Karpas-422 (cell line): ENCODE results near the gene PTGDS. TPM values are rescaled to one million over a fixed set of nuclear protein-coding genes. Genes with fewer than 3 reads are reported as not detected.
A peak's percentile ranks its signal among the peaks of the same experiment; 100 is the strongest.

Experiments used
- DNase-seq: peaks from one replicate; pipeline ENCODE4 v3.0.0-alpha.2; 2015
- H2AFZ ChIP-seq: fragments of 200-600 bp; sonication (generic); 2 replicates; pipeline ENCODE4 v1.6.1; 2014; ENCODE audit warnings: antibody characterized with exemption, low read length, mixed read lengths
- H3K27ac ChIP-seq: fragments of 200-600 bp; sonication (generic); 2 replicates; pipeline ENCODE4 v1.5.1; 2014; ENCODE audit warnings: mild to moderate bottlenecking, low read length, moderate library complexity
- H3K27me3 ChIP-seq: fragments of 200-600 bp; sonication (generic); 2 replicates; pipeline ENCODE4 v1.6.1; 2014; ENCODE audit warnings: low read length, mixed read lengths
- H3K36me3 ChIP-seq: fragments of 200-600 bp; sonication (generic); 2 replicates; pipeline ENCODE4 v1.6.1; 2014; ENCODE audit warnings: low read length, mixed read lengths; ENCODE audit not compliant: insufficient read depth
- H3K4me1 ChIP-seq: fragments of 200-600 bp; sonication (generic); 2 replicates; pipeline ENCODE4 v1.6.1; 2014; ENCODE audit warnings: mild to moderate bottlenecking, low read length, mixed read lengths
- H3K4me2 ChIP-seq: fragments of 200-600 bp; sonication (generic); 2 replicates; pipeline ENCODE4 v1.6.1; 2014; ENCODE audit warnings: low read length, low read depth, mild to moderate bottlenecking; ENCODE audit not compliant: poor library complexity, severe bottlenecking
- H3K4me3 ChIP-seq: fragments of 200-600 bp; sonication (generic); 2 replicates; pipeline ENCODE4 v1.5.1; 2014; ENCODE audit warnings: mild to moderate bottlenecking, antibody characterized with exemption, low read length, mixed read lengths
- H3K79me2 ChIP-seq: fragments of 200-600 bp; sonication (generic); 2 replicates; pipeline ENCODE4 v1.6.1; 2014; ENCODE audit warnings: mild to moderate bottlenecking, low read length, mixed read lengths
- H3K9ac ChIP-seq: fragments of 200-600 bp; sonication (generic); 2 replicates; pipeline ENCODE4 v1.6.0; 2014; ENCODE audit warnings: low read length
- H3K9me2 ChIP-seq: fragments of 200-600 bp; sonication (generic), shearing (Covaris generic); replicated peaks from 2 replicates; pipeline ENCODE4 v1.6.0; 2014; ENCODE audit warnings: mild to moderate bottlenecking, low read length, moderate library complexity; ENCODE audit not compliant: insufficient read depth
- H3K9me3 ChIP-seq: fragments of 300-700, 200-600 bp; sonication (generic); 2 replicates; pipeline ENCODE4 v1.6.1; 2014; ENCODE audit warnings: low read length, mixed read lengths
- H4K20me1 ChIP-seq: fragments of 200-600 bp; sonication (generic); 2 replicates; pipeline ENCODE4 v1.6.1; 2014; ENCODE audit warnings: mild to moderate bottlenecking, antibody characterized with exemption, low read length, low read depth; ENCODE audit not compliant: insufficient read depth
- total RNA-seq: library from RNA; depleted of rRNA; stranded (reverse); fragments of >200 nt; shearing (Covaris generic); gene quantifications from 2 replicates; pipeline ENCODE4 v1.2.3, GENCODE V29; 2014; ENCODE audit warnings: low replicate concordance

Gene PTGDS
- total RNA-seq, 1 experiment from 2014 or later: not detected

DNA sequence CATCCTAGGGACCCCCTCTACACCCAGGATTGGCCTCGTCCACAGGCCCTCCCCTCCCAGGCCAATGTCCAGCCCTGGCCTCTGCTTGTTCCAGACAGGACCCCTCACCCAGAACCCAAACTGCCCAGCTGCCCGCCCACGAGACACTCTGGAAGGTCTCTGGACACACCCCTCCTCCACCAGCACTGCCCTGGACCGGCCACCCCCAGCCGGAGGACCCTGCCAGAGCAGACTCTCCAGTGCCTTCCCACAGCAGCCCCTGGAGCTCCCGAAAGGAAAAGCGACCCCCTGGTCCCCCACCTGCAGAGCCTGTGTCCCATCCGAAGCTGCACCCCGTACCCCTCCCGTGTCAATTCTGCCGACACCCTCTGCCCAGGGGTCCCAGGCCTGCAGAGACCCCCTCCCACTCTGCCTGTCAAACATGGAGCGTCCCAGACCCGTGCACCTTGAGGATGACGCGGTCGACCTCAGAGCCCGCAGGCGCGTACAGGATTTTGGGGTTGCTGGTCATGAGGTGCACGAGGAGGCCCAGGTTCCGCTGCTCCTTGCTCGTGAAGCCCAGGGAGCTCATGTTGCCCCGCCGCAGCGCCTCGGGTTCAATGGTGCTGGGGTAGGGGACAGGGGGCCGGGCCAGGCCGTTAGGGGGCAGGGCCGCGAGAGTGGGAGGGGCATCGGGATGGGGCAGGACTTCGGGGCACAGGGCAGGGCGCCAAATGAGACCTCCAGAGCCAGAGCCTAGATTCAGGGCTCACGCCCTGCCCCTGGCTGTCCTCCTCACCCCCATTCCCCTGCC lies 42.8 kb downstream of the PTGDS start:
- peaks cover 1% of the 10 kb centered on the region for H3K4me1 ChIP-seq
- H3K9me2 ChIP-seq: no peaks in the 10 kb centered on the region
- no peak for DNase-seq
- no peak overlapping the region for H3K4me3 ChIP-seq
- no peaks in the 10 kb centered on the region for H3K79me2 ChIP-seq
- no peak overlapping the region for H3K9ac ChIP-seq
- H3K36me3 ChIP-seq: no peaks in the 10 kb centered on the region
- no peaks in the 10 kb centered on the region for H4K20me1 ChIP-seq
- H3K27ac ChIP-seq: no peak overlapping the region
- no peaks in the 10 kb centered on the region for H3K9me3 ChIP-seq
- no peak overlapping the region for H2AFZ ChIP-seq
- no peak overlapping the region for H3K4me2 ChIP-seq
- H3K27me3 ChIP-seq: no peaks in the 10 kb centered on the region

DNA sequence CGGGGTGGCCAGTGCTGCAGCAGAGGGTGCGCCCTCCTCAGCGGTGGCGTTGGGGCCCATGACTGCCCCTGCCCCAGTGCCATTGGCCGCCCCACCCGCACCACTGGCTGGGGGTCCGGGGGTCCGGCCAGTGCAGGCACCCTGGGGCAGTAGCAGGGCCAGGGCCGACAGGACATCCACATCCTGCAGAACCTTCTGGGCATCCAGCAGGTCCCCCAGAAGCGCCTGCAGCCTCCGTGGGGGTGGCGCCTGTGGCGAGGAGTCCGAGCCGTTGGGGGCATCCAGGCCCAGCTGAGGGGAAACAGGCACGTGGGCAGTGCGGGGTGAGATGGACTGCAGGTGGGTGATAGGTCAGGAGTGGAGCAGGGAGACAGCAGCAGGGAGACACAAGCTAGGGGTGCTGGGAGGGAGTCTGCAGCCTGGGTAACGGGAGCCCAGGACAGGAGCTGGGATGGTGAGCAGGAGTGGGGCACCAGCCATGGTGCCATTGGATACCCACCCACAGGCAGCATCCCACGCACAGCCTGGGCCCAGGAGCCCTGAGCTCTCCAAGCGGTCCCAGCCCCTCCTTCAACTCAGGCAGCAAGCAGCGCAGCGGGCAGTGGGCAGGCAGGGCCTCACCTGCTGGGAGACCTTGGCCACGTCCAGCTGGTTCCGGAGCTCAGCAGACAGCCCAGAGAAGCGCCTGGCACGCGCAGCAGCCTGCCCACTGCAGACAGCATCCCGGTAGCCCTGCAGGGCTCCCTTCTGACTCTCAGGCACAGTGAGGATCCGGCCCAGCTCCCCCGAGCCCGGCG lies 43.7 kb downstream of the PTGDS start:
- Histone ChIP-seq H4K20me1 (no peaks in the 10 kb centered on the region), H3K4me3 (no peak overlapping the region), H3K4me1 (peaks cover 10% of the 10 kb centered on the region), H3K9me3 (no peaks in the 10 kb centered on the region), H3K4me2 (no peak overlapping the region), H3K9ac (no peak overlapping the region), H3K27ac (no peak overlapping the region), H3K27me3 (no peaks in the 10 kb centered on the region), H3K9me2 (no peaks in the 10 kb centered on the region), H2AFZ (no peak overlapping the region), H3K79me2 (no peaks in the 10 kb centered on the region), H3K36me3 (no peaks in the 10 kb centered on the region)
- no peak for DNase-seq

DNA sequence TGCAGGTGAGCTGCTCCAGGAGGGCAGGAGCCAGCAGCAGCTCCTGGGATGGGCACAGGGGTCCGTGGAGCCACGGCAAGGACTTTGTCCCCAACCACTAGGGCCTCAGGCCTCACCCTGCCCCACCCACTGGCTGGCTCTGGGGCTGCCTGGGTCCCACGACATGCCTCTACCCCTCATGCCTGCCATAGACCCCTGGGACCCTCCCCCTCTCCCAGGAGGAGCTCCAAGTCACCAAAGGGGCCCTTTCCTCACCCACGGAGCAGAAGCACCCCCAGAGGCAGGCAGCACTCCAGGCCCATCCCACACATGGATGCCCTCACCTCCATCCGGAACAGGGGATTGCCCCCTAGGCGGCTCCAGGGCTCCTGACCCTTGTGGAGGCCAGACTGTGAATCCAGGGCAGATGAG lies 44.3 kb downstream of the PTGDS start:
- Histone ChIP-seq H3K9ac (no peak overlapping the region), H3K27me3 (no peaks in the 10 kb centered on the region), H2AFZ (no peak overlapping the region), H3K9me2 (no peaks in the 10 kb centered on the region), H3K9me3 (no peaks in the 10 kb centered on the region), H3K79me2 (no peaks in the 10 kb centered on the region), H3K27ac (no peak overlapping the region), H4K20me1 (no peaks in the 10 kb centered on the region), H3K4me3 (no peak overlapping the region), H3K4me1 (peaks cover 14% of the 10 kb centered on the region), H3K36me3 (no peaks in the 10 kb centered on the region), H3K4me2 (no peak overlapping the region)
- DNase-seq: no peak

DNA sequence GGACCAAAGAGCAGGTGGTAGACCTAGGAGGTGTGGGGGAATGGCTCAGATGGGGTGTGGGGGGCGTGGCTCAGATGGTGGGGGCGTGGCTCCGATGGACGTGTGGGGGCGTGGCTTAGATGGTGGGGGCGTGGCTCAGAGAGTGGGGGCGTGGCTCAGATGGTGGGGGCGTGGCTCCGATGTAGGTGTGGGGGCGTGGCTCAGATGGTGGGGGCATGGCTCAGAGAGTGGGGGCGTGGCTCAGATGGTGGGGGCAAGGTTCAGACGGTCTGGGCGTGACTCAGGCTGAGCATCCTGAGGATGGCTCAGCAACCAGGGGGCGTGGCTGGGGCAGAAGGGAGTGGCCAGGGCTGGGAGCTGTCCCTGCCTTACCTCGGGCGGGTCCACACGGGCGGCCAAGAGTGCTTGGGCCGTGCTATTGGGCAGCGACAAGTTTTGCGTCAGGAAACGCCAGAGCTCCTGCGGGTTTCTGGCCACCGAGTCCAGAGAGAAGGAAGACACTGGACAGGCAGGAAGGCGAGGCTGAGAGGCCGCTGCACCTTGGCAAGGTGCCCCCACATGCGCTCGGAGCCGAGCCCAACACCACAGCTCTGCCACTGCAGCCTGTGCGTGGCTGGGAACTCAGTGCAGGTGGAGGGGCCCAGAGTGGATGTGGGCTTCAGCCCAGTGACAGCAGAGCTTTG lies 44.8 kb downstream of the PTGDS start:
- Histone ChIP-seq H4K20me1 (no peaks in the 10 kb centered on the region; the same call in 1 of the 2 replicates), H3K27me3 (no peaks in the 10 kb centered on the region), H3K9me2 (no peaks in the 10 kb centered on the region), H3K9me3 (no peaks in the 10 kb centered on the region), H3K36me3 (no peaks in the 10 kb centered on the region), H2AFZ (no peak overlapping the region), H3K9ac (no peak overlapping the region), H3K79me2 (no peaks in the 10 kb centered on the region), H3K4me1 (peaks cover 14% of the 10 kb centered on the region), H3K4me2 (no peak overlapping the region), H3K27ac (no peak overlapping the region), H3K4me3 (no peak overlapping the region)
- peak; percentile 96 for DNase-seq

DNA sequence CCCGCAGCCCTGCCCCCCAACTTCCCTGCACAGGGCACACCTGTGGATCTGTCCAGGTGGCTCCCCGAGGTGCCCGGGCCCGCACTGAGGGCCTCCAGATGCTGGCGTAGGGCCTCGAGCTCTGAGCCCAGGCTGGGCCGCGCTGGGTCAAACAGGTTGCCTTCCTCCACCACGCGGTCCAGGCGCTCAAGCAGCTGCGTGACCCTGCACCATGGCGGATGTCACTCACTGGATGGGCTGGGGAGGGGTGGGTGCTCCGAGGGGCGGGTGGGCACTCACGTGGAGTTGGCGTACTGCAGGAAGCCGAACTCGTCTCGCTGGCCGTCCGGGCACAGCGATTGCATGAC lies 45.3 kb downstream of the PTGDS start:
- Histone ChIP-seq H3K9me3 (no peaks in the 10 kb centered on the region), H3K27me3 (no peaks in the 10 kb centered on the region), H4K20me1 (no peaks in the 10 kb centered on the region; the same call in 1 of the 2 replicates), H3K36me3 (no peaks in the 10 kb centered on the region), H3K9me2 (no peaks in the 10 kb centered on the region), H3K27ac (no peak overlapping the region), H3K79me2 (no peaks in the 10 kb centered on the region), H3K4me2 (no peak overlapping the region), H2AFZ (no peak overlapping the region), H3K4me3 (no peak overlapping the region), H3K4me1 (peaks cover 18% of the 10 kb centered on the region), H3K9ac (no peak overlapping the region)
- DNase-seq: no peak

DNA sequence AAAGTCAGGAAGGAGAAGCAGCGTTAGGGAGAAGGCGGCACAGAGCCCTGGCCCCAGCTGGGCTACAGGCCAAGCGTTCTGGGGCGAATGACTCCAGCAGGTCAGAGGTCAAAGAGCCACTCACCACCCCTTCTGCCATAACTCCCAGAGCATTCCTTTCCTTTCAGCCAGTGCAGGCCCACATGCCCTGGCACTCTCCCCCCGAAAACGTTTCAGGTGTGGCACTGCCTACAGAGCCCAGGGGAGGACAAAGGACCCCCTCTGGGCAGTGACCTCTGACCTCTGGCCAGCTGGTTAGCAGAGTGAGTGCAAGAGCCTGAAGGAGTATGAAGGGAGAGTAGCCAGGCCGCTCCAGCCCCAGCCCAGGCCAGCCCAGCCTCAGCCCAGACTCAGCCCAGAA lies 45.9 kb downstream of the PTGDS start:
- no peaks in the 10 kb centered on the region for H3K27me3 ChIP-seq
- H3K4me3 ChIP-seq: no peak overlapping the region
- H3K9ac ChIP-seq: no peak overlapping the region
- no peak overlapping the region for H2AFZ ChIP-seq
- DNase-seq: no peak
- H3K79me2 ChIP-seq: no peaks in the 10 kb centered on the region
- H4K20me1 ChIP-seq: no peaks in the 10 kb centered on the region; the same call in 1 of the 2 replicates
- no peaks in the 10 kb centered on the region for H3K36me3 ChIP-seq
- H3K9me3 ChIP-seq: no peaks in the 10 kb centered on the region
- peaks cover 19% of the 10 kb centered on the region for H3K4me1 ChIP-seq
- H3K4me2 ChIP-seq: no peak overlapping the region
- H3K27ac ChIP-seq: no peak overlapping the region
- no peaks in the 10 kb centered on the region for H3K9me2 ChIP-seq

DNA sequence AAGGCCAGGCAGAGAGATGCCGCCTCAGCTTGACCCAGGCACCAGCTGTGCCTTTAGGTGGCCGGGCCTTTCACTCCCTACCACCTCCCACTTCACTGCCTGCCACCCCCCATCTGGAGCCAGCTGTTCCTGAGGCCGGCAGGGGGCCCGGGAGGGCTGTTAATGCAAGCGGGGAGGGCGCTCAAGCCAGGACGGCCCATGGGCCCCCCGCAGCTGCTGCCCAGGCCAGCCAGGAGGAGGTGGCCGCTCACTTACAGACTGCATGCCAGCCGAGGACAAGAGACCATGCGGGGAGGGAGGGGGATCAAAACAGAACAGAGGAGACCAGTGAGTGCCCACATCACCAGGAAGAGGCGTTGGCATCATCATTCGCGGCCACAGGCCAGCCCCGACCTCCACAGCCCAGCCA lies 46.3 kb downstream of the PTGDS start:
- no peaks in the 10 kb centered on the region for H3K9me2 ChIP-seq
- no peak for DNase-seq
- H3K9ac ChIP-seq: no peak overlapping the region
- no peaks in the 10 kb centered on the region for H3K9me3 ChIP-seq
- no peak overlapping the region for H2AFZ ChIP-seq
- H3K79me2 ChIP-seq: no peaks in the 10 kb centered on the region
- no peak overlapping the region for H3K27ac ChIP-seq
- no peak overlapping the region for H3K4me2 ChIP-seq
- H3K36me3 ChIP-seq: no peaks in the 10 kb centered on the region
- no peaks in the 10 kb centered on the region for H3K27me3 ChIP-seq
- no peaks in the 10 kb centered on the region; the same call in 1 of the 2 replicates for H4K20me1 ChIP-seq
- no peak overlapping the region for H3K4me3 ChIP-seq
- peaks cover 22% of the 10 kb centered on the region for H3K4me1 ChIP-seq

DNA sequence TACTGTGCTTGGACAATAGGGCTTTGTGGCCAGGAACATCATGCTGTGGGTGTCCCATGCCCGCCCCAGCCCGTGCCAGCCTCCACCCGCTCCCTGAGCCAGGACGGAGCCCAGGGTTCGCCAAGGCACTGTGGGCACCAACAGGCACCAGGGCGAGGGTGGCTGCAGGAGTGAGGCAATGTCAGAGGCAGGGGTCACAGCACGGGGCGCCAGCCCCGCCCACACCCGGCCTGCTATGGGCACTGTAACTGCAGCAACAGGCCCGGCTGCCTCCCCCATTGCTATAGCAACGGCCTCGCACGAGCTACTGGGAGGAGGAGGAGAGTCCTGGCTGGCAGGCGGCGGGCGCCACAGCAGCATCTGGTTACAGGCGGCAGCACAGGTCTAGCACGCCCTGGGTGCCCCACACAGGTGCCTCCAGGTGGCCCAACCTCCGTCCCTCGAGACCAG lies 48.2 kb downstream of the PTGDS start:
- H3K79me2 ChIP-seq: no peaks in the 10 kb centered on the region
- H3K27ac ChIP-seq: no peak overlapping the region
- peak overlapping the region; percentile 27 for H3K4me2 ChIP-seq
- H4K20me1 ChIP-seq: no peaks in the 10 kb centered on the region; the same call in 1 of the 2 replicates
- no peaks in the 10 kb centered on the region for H3K36me3 ChIP-seq
- H3K9me2 ChIP-seq: no peaks in the 10 kb centered on the region
- no peaks in the 10 kb centered on the region for H3K27me3 ChIP-seq
- no peak overlapping the region for H3K4me3 ChIP-seq
- peak; percentile 89 for DNase-seq
- H2AFZ ChIP-seq: no peak overlapping the region
- no peak overlapping the region for H3K9ac ChIP-seq
- H3K4me1 ChIP-seq: peaks cover 23% of the 10 kb centered on the region
- H3K9me3 ChIP-seq: no peaks in the 10 kb centered on the region
